ENCODE data around the gene ALB. TPM values are rescaled to one million over a fixed set of nuclear protein-coding genes. Genes with fewer than 3 reads are reported as not detected.

ALB gene
- total RNA-seq, 2 experiments from 2014 or later, result not detected

DNA sequence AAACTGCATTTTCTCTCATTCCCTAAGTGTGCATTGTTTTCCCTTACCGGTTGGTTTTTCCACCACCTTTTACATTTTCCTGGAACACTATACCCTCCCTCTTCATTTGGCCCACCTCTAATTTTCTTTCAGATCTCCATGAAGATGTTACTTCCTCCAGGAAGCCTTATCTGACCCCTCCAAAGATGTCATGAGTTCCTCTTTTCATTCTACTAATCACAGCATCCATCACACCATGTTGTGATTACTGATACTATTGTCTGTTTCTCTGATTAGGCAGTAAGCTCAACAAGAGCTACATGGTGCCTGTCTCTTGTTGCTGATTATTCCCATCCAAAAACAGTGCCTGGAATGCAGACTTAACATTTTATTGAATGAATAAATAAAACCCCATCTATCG, 29.1 kb downstream of the ALB start:
- no peaks in the 10 kb centered on the region for H3K36me3 Mint-ChIP-seq (ENCODE audit: low read depth)
- ChIA-PET CTCF (interaction anchor here (1.7 kb wide), 1 partner anchor 13 kb away, joined by 5 read pairs; no protein-coding TSS in a partner anchor), POLR2A (no interaction called here)
- no peak for DNase-seq
- intact Hi-C loops (cut with DNase I, micrococcal nuclease), result no loop called here
- no peak overlapping the region for H3K27ac Mint-ChIP-seq
- H3K27me3 Mint-ChIP-seq, result peaks cover 6% of the 10 kb centered on the region
- H3K4me1 Mint-ChIP-seq, result no peaks in the 10 kb centered on the region
- H3K9me3 Mint-ChIP-seq (ENCODE audit: low read depth), result no peaks in the 10 kb centered on the region
- H3K4me3 Mint-ChIP-seq, result no peak overlapping the region
- ATAC-seq, result no peak

DNA sequence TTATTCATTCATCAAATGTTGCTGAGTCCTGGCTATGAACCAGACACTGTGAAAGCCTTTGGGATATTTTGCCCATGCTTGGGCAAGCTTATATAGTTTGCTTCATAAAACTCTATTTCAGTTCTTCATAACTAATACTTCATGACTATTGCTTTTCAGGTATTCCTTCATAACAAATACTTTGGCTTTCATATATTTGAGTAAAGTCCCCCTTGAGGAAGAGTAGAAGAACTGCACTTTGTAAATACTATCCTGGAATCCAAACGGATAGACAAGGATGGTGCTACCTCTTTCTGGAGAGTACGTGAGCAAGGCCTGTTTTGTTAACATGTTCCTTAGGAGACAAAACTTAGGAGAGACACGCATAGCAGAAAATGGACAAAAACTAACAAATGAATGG, 30.2 kb downstream of the ALB start:
- no peak overlapping the region for H3K4me3 Mint-ChIP-seq
- H3K27me3 Mint-ChIP-seq, result peaks cover 6% of the 10 kb centered on the region
- H3K36me3 Mint-ChIP-seq (ENCODE audit: low read depth), result no peaks in the 10 kb centered on the region
- ChIA-PET CTCF (interaction anchor here (1.0 to 1.7 kb wide), 2 partner anchors 12 to 94 kb away, joined by 3 to 5 read pairs; no protein-coding TSS in a partner anchor), POLR2A (no interaction called here)
- no peaks in the 10 kb centered on the region for H3K4me1 Mint-ChIP-seq
- DNase-seq (no peak), ATAC-seq (no peak)
- H3K9me3 Mint-ChIP-seq (ENCODE audit: low read depth), result no peaks in the 10 kb centered on the region
- intact Hi-C loops (cut with DNase I, micrococcal nuclease), result no loop called here
- H3K27ac Mint-ChIP-seq, result no peak overlapping the region

DNA sequence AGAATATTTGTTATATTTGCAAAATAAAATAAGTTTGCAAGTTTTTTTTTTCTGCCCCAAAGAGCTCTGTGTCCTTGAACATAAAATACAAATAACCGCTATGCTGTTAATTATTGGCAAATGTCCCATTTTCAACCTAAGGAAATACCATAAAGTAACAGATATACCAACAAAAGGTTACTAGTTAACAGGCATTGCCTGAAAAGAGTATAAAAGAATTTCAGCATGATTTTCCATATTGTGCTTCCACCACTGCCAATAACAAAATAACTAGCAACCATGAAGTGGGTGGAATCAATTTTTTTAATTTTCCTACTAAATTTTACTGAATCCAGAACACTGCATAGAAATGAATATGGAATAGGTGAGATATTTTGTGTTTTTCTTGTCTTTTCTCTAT, 31.9 kb downstream of the ALB start, which contains the start of gene AFP:
Gene AFP, plus strand, starts transcription at position 238 of the 400 bp plus-strand sequence. Its CDS starts 42 bp downstream, at position 280.
- Mint-ChIP-seq H3K9me3 (ENCODE audit: low read depth) (no peaks in the 10 kb centered on the region), H3K27me3 (peaks cover 10% of the 10 kb centered on the region), H3K27ac (no peak within 1 kb of the TSS), H3K4me1 (no peaks in the 10 kb centered on the region), H3K4me3 (no peak within 1 kb of the TSS), H3K36me3 (ENCODE audit: low read depth) (no peaks in the 10 kb centered on the region)
- CTCF ChIA-PET, result interaction anchor here (0.7 to 1.6 kb wide), 2 partner anchors 10 to 680 kb away, joined by 3 to 5 read pairs; no protein-coding TSS in a partner anchor
- POLR2A ChIA-PET, result no interaction called here
- intact Hi-C loops (cut with DNase I, micrococcal nuclease), result no loop called here
- ATAC-seq (no peak), DNase-seq (no peak)

DNA sequence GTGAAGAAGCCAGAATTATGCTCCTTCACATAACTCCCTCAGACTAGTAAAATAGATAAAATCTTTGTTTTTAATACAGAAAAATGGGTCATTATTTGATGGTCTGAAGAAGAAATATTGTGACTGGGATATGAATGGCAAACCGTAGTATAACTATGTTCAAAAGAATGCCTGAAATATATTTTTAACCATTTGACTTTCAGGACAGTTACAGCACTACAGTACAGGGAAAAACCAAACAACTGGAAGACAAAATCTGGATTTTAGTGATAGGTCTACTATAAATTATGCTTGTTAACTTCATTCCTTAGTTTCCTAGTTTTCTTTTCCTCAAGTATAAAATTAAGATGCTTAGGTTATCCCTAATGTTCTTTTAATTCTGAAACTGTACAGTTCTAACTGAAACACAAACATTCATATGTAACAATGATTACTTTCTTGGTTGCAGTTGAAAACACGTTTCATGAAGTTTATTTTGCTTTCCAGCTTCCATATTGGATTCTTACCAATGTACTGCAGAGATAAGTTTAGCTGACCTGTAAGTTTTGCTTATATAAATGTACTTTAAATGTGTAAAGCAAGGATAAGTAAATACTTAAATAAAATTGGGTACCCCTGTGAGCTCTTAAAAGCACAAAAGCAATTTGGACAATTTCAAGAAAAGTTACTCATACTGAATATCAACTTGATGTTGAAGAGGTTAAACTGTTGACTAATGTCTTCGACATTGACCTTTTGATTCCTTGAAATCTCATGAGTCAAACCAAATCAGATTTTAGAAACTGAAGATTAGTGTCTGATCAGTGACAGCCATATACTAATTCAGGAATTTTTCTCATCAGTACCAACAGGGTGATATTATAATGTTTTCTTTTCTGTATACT, 32.8 kb downstream of the ALB start:
- intact Hi-C loops (cut with DNase I, micrococcal nuclease), result no loop called here
- H3K36me3 Mint-ChIP-seq (ENCODE audit: low read depth), result no peaks in the 10 kb centered on the region
- H3K4me1 Mint-ChIP-seq, result no peaks in the 10 kb centered on the region
- no peak overlapping the region for H3K4me3 Mint-ChIP-seq
- no peak for ATAC-seq
- POLR2A ChIA-PET, result no interaction called here
- no peak overlapping the region for H3K27ac Mint-ChIP-seq
- H3K27me3 Mint-ChIP-seq, result peaks cover 13% of the 10 kb centered on the region
- no peaks in the 10 kb centered on the region for H3K9me3 Mint-ChIP-seq (ENCODE audit: low read depth)
- no peak for DNase-seq
- CTCF ChIA-PET, result interaction anchor here (2.1 to 2.4 kb wide), 2 partner anchors 9 to 15 kb away, joined by 5 to 13 read pairs; no protein-coding TSS in a partner anchor

DNA sequence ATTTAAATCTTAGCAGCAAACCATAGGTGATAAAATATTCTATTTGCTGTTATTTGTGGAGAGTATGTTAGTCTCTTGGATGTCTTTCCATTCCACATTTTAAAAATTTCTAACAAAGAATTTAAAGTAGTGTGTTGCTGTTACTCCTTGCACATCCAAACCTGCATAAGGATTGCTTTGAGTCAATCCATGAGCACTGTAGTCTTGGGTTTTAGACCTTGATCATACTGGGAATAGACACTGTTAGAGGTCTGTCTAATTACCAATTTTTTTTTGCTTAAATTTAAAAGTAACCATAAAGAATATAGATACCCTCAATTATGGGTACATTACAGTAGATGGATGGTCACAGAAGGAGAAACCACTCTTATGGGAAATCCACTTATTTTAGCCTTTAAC, 33.5 kb downstream of the ALB start:
- CTCF ChIA-PET, result interaction anchor here (0.6 to 2.4 kb wide), 4 partner anchors 9 to 461 kb away, joined by 3 to 13 read pairs (median 4); no protein-coding TSS in a partner anchor
- H3K27me3 Mint-ChIP-seq, result peaks cover 13% of the 10 kb centered on the region
- no peaks in the 10 kb centered on the region for H3K36me3 Mint-ChIP-seq (ENCODE audit: low read depth)
- H3K4me1 Mint-ChIP-seq, result no peaks in the 10 kb centered on the region
- ATAC-seq (no peak), DNase-seq (no peak)
- no peak overlapping the region for H3K27ac Mint-ChIP-seq
- POLR2A ChIA-PET, result no interaction called here
- H3K4me3 Mint-ChIP-seq, result no peak overlapping the region
- no peaks in the 10 kb centered on the region for H3K9me3 Mint-ChIP-seq (ENCODE audit: low read depth)
- intact Hi-C loops (cut with DNase I, micrococcal nuclease), result no loop called here

DNA sequence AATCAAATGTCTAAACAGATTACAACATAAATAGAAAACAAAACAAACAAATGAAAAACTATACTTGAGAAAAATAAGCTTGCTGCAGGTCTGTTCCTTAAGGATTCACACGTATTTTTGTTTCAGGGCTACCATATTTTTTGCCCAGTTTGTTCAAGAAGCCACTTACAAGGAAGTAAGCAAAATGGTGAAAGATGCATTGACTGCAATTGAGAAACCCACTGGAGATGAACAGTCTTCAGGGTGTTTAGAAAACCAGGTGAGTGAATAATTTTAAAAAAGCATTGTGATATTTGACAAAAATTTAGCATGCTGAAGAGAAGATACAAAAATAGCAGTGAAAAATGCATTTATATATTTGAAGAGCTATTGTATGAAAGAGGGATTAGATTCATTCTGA, 34.0 kb downstream of the ALB start:
- intact Hi-C loops (cut with DNase I, micrococcal nuclease), result no loop called here
- H3K4me1 Mint-ChIP-seq, result no peaks in the 10 kb centered on the region
- ChIA-PET POLR2A (no interaction called here), CTCF (interaction anchor here (0.6 to 2.4 kb wide), 6 partner anchors 8 to 461 kb away, joined by 3 to 13 read pairs (median 4); no protein-coding TSS in a partner anchor)
- H3K9me3 Mint-ChIP-seq (ENCODE audit: low read depth), result no peaks in the 10 kb centered on the region
- no peaks in the 10 kb centered on the region for H3K36me3 Mint-ChIP-seq (ENCODE audit: low read depth)
- DNase-seq (no peak), ATAC-seq (no peak)
- peaks cover 12% of the 10 kb centered on the region for H3K27me3 Mint-ChIP-seq
- H3K4me3 Mint-ChIP-seq, result no peak overlapping the region
- H3K27ac Mint-ChIP-seq, result no peak overlapping the region

DNA sequence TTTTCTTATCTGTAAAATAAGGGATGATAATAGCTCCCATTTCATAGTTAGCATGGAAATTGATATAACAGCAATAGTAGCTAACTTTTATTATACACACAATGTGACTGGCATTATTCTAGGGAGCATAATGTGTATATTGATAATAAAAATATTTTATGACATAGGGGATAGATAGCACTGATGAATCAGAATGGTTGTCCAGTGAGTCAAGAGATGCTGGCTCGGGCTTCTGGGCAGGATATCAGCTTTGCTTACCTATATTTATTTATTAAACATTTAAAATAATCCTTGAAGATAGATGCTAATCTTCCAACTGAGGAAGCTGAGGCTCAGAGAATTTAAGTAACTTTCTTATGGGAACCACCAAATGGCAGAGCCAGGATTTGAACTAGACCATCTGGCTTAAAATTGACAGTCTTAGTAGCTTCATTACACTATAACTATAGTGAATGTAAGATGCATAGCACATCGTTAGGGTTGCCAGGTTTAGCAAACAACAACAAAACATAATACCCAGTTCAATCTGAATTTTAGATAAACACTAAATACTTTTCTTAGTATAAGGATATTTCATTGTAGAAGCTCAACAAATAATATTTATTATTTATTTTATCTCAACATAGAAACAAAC, 34.6 kb downstream of the ALB start:
- CTCF ChIA-PET, result interaction anchor here (0.9 to 2.4 kb wide), 6 partner anchors 8 to 127 kb away, joined by 3 to 13 read pairs (median 4); no protein-coding TSS in a partner anchor
- no peaks in the 10 kb centered on the region for H3K4me1 Mint-ChIP-seq
- no peak overlapping the region for H3K4me3 Mint-ChIP-seq
- H3K36me3 Mint-ChIP-seq (ENCODE audit: low read depth), result no peaks in the 10 kb centered on the region
- DNase-seq (no peak), ATAC-seq (no peak)
- H3K27ac Mint-ChIP-seq, result no peak overlapping the region
- intact Hi-C loops (cut with DNase I, micrococcal nuclease), result no loop called here
- peaks cover 11% of the 10 kb centered on the region for H3K27me3 Mint-ChIP-seq
- POLR2A ChIA-PET, result no interaction called here
- H3K9me3 Mint-ChIP-seq (ENCODE audit: low read depth), result no peaks in the 10 kb centered on the region

DNA sequence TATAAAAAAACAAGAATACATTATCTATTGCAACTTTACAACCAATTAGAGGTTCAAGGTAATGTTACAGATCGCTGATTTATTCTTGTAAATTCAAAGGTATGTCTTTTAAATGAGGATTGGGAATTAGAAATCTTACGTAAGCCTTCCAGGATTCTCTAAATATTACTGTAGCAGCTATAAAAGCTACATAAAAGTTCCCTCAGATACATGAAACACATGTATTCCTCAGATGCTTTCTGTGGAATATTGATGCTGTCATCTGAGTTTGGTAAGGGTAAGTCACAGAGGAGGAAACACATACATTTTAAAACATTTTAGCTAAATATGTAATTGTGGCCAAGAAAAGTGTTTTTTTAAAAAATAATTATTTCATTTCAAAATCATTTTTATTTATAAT, 35.4 kb downstream of the ALB start:
- DNase-seq (no peak), ATAC-seq (no peak)
- no peak overlapping the region for H3K4me3 Mint-ChIP-seq
- no peaks in the 10 kb centered on the region for H3K9me3 Mint-ChIP-seq (ENCODE audit: low read depth)
- ChIA-PET CTCF (interaction anchor here (1.5 kb wide), 1 partner anchor 128 kb away, joined by 4 read pairs; no protein-coding TSS in a partner anchor), POLR2A (no interaction called here)
- H3K27me3 Mint-ChIP-seq, result peaks cover 9% of the 10 kb centered on the region
- intact Hi-C loops (cut with DNase I, micrococcal nuclease), result no loop called here
- no peaks in the 10 kb centered on the region for H3K4me1 Mint-ChIP-seq
- H3K27ac Mint-ChIP-seq, result no peak overlapping the region
- no peaks in the 10 kb centered on the region for H3K36me3 Mint-ChIP-seq (ENCODE audit: low read depth)

DNA sequence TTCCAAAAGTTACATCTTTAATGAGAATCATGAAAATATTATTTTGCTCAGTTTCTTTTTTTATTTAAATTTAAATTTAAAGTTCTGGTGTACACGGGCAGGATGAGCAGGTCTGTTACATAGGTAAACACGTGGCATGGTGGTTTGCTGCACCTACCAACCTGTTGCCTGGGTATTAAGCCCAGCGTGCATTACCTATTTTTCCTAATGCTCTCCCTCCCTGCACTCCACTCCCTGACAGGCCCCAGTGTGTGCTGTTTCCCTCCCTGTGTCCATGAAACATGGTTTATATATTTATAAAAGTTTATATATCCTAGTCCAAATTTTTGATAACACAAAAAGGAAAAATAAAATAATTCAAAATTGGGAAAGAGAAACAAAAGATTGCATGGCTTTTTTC, 35.9 kb downstream of the ALB start:
- intact Hi-C loops (cut with DNase I, micrococcal nuclease), result loop anchor here (10.0 kb wide), 2 partner anchors 95 to 695 kb away; no protein-coding TSS in a partner anchor
- H3K4me1 Mint-ChIP-seq, result no peaks in the 10 kb centered on the region

DNA sequence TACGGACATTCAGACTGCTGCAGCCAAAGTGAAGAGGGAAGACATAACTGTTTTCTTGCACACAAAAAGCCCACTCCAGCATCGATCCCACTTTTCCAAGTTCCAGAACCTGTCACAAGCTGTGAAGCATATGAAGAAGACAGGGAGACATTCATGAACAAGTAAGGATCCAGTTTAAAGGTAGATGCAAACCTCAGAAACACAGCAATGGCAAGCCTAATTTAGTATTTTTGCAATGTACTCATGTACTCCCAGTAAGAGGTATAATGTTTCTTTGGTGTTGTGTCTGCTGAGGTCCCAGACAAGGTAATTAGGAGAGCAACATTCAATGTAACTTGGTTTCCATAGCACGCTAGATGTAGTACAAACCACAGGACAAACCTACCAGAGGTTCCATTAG, 36.6 kb downstream of the ALB start:
- Mint-ChIP-seq H3K36me3 (ENCODE audit: low read depth) (no peaks in the 10 kb centered on the region), H3K4me3 (no peak overlapping the region), H3K27me3 (peaks cover 9% of the 10 kb centered on the region), H3K27ac (no peak overlapping the region), H3K4me1 (no peaks in the 10 kb centered on the region), H3K9me3 (ENCODE audit: low read depth) (no peaks in the 10 kb centered on the region)
- CTCF ChIA-PET, result no interaction called here
- ATAC-seq (no peak), DNase-seq (no peak)
- intact Hi-C loops (cut with DNase I, micrococcal nuclease), result loop anchor here (10.0 kb wide), 2 partner anchors 96 to 694 kb away; no protein-coding TSS in a partner anchor
- POLR2A ChIA-PET, result no interaction called here

More for the DNA sequence above, 35.9 kb downstream of the ALB start:
- CTCF ChIA-PET, result interaction anchor here (1.5 kb wide), 1 partner anchor 129 kb away, joined by 4 read pairs; no protein-coding TSS in a partner anchor
- ATAC-seq (no peak), DNase-seq (no peak)
- Mint-ChIP-seq H3K27ac (no peak overlapping the region), H3K9me3 (ENCODE audit: low read depth) (no peaks in the 10 kb centered on the region), H3K27me3 (peaks cover 9% of the 10 kb centered on the region), H3K36me3 (ENCODE audit: low read depth) (no peaks in the 10 kb centered on the region), H3K4me3 (no peak overlapping the region)
- POLR2A ChIA-PET, result no interaction called here

DNA sequence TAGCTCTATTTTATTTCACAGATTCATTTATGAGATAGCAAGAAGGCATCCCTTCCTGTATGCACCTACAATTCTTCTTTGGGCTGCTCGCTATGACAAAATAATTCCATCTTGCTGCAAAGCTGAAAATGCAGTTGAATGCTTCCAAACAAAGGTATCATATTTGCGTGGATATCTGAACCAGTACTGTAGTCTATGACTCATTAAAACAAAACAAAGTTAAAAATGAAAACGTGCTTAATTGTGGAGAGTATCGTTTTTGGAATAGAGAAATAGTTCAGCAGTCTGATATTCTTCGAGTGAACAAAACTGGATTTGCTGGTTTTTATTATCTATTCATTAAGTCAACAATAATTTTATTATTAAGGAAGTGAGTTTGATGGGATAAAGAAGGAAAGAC, 38.2 kb downstream of the ALB start:
- POLR2A ChIA-PET, result no interaction called here
- no peak for ATAC-seq
- H3K27me3 Mint-ChIP-seq, result peaks cover 13% of the 10 kb centered on the region
- DNase-seq, result no peak
- H3K9me3 Mint-ChIP-seq (ENCODE audit: low read depth), result no peaks in the 10 kb centered on the region
- no peaks in the 10 kb centered on the region for H3K4me1 Mint-ChIP-seq
- H3K36me3 Mint-ChIP-seq (ENCODE audit: low read depth), result no peaks in the 10 kb centered on the region
- H3K27ac Mint-ChIP-seq, result no peak overlapping the region
- CTCF ChIA-PET, result interaction anchor here (1.0 kb wide), 1 partner anchor 130 kb away, joined by 4 read pairs; no protein-coding TSS in a partner anchor
- intact Hi-C loops (cut with DNase I, micrococcal nuclease), result loop anchor here (10.0 kb wide), 2 partner anchors 97 to 693 kb away; no protein-coding TSS in a partner anchor
- H3K4me3 Mint-ChIP-seq, result no peak overlapping the region
